GM13977 (cell line): ENCODE results near the gene ZNF611.
"Not testable (repeated sequence)": the region's sequence is repeated elsewhere in the genome, so short reads cannot be mapped to it uniquely, and the experiment has no call there.

Source experiments
- DNase-seq: peaks from one replicate; pipeline ENCODE4 v3.0.0; 2012; ENCODE audit warnings: low spot score
- CTCF ChIP-seq: IDR thresholded peaks from 2 replicates; pipeline ENCODE4 v1.5.1; 2012; ENCODE audit warnings: mild to moderate bottlenecking, control low read depth; ENCODE audit not compliant: insufficient read depth; ENCODE audit errors: extremely low read depth, missing control alignments
- in situ Hi-C: fragments of 300-500 bp; cut with MboI; formaldehyde crosslinking; loops from one replicate; pipeline ENCODE4 v1.12.0; 2022; ENCODE audit warnings: low sequenced_read_pairs, low pct_unique_long_range_greater_than_20kb, mixed read lengths, inconsistent platforms; ENCODE audit not compliant: unreplicated experiment

ZNF611 gene

GRCh38 chr19:52692431-52693008 lies 42.3 kb downstream of the ZNF611 start:
- TF ChIP-seq CTCF = no peak
- in situ Hi-C loops = no loop called here
- DNase-seq = no peak

GRCh38 chr19:52691737-52692136 lies 43.1 kb downstream of the ZNF611 start:
- TF ChIP-seq CTCF = no peak
- peak; percentile 26 for DNase-seq
- in situ Hi-C loops = no loop called here

GRCh38 chr19:52691215-52691610 lies 43.6 kb downstream of the ZNF611 start:
- TF ChIP-seq CTCF = no peak
- DNase-seq = no peak
- in situ Hi-C loops = no loop called here

- no peak for TF ChIP-seq CTCF
- in situ Hi-C loops = no loop called here
- DNase-seq = peak; percentile 89
Measured at GRCh38 chr19:52690369-52691214, 44.3 kb downstream of the ZNF611 start.

- TF ChIP-seq CTCF = no peak
- no peak for DNase-seq
- in situ Hi-C loops = no loop called here
Measured at GRCh38 chr19:52689843-52690368, 44.9 kb downstream of the ZNF611 start.

GRCh38 chr19:52688925-52689796 lies 45.7 kb downstream of the ZNF611 start:
- in situ Hi-C loops, DNase-seq: not testable (repeated sequence)
